ENCODE data around the gene ENC1.

The ENC1 gene

DNA sequence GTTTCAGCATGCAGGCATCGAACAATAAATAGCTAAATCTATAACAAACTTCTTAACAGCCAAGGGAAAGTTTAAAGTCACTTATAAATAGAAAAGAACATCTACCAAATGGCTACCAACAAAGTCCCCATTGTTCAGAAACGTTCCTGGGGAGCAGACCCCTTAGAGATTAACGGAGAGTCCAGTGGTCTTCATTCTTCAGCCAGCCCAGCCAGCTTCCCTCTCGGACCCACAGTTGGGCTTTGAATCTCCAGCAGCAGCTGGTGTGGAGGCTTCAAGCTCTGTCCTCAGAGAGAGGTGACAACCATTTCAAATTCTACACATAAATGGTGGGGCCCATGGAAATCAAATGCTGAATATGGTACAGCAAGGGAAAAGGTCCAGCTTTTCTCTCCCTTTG, 11.2 kb downstream of the ENC1 start:
- no peak for DNase-seq (ENCODE audit: low spot score)
- H2AFZ ChIP-seq (ENCODE audit: low read length): no peak overlapping the region
- peaks cover 10 to 50% of the 10 kb centered on the region in 2 donors for H3K36me3 ChIP-seq (replicated peaks in 1 of 2; ENCODE audit: control insufficient read depth in 2 of 2, insufficient read depth in 2 of 2, low read length in 2 of 2)
- peaks cover 26 to 61% of the 10 kb centered on the region in 2 donors for H3K4me1 ChIP-seq (ENCODE audit: control insufficient read depth in 2 of 2, insufficient read depth in 1 of 2, low read depth in 1 of 2, low read length in 2 of 2)
- H3K4me3 ChIP-seq (ENCODE audit: low read length in 2 of 2): no peak overlapping the region
- no peak overlapping the region for H3K4me2 ChIP-seq (ENCODE audit: insufficient read depth, low read length, poor library complexity, severe bottlenecking)
- H4K8ac ChIP-seq (ENCODE audit: low read depth, low read length): no peak overlapping the region
- H3K14ac ChIP-seq (ENCODE audit: low read length): no peak overlapping the region
- no peaks in the 10 kb centered on the region for H3K27me3 ChIP-seq (ENCODE audit: control insufficient read depth in 3 of 3, insufficient read depth in 3 of 3, low read depth in 1 of 3, low read length in 3 of 3)
- H2AK5ac ChIP-seq (ENCODE audit: low read depth, low read length): no peak overlapping the region
- H3K23ac ChIP-seq (ENCODE audit: low read depth, low read length, poor library complexity): no peak overlapping the region
- no peak overlapping the region for H2BK15ac ChIP-seq (ENCODE audit: low read length)
- peak overlapping the region; percentile 54 for H3K27ac ChIP-seq (replicated peaks; ENCODE audit: low read length)
- peaks cover 0 to 4% of the 10 kb centered on the region in 2 donors for H3K9me3 ChIP-seq (replicated peaks in 1 of 2; ENCODE audit: control insufficient read depth in 2 of 2, insufficient read depth in 1 of 2, low read depth in 1 of 2, low read length in 2 of 2)
- no peak overlapping the region for H2BK12ac ChIP-seq (ENCODE audit: low read length)
- no peak overlapping the region for H3K4ac ChIP-seq (ENCODE audit: low read length)
- no peak overlapping the region for H2BK5ac ChIP-seq (ENCODE audit: low read length)
- H3K79me1 ChIP-seq (ENCODE audit: low read depth, low read length): no peaks in the 10 kb centered on the region
- H3K9ac ChIP-seq (ENCODE audit: low read depth, low read length, poor library complexity): no peak overlapping the region
- no peak overlapping the region for H3K18ac ChIP-seq (ENCODE audit: low read length)
- H2BK120ac ChIP-seq (ENCODE audit: low read depth, low read length): no peak overlapping the region
- no peak overlapping the region for H4K91ac ChIP-seq (ENCODE audit: low read depth, low read length, poor library complexity)
- no CpG with 5 or more reads among the region's 4 CpGs for WGBS, 2 donors (ENCODE audit: extremely low coverage in 2 of 2, insufficient read length in 2 of 2, insufficient replicate concordance in 1 of 2)

DNA sequence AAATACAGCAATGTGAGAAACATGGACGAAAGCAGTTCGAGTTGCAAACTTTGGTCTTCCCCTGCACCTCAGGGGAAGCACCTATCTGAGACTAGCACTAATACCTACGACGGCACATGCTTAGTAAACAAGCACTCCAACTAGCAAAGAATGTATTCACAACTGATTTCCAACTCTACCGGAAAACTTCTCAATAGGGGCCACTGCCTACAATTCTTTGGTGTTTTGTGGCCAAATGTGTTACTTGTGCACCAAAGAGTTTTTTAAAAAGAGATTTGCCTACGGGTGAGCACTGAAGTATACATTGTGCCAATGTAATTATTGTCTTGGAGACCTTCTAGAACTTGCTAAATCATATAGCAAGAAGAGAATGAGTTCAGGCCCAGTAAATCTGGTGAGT, 12.2 kb downstream of the ENC1 start:
- Histone ChIP-seq H3K79me1 (ENCODE audit: low read depth, low read length) (no peaks in the 10 kb centered on the region), H3K4me3 (ENCODE audit: low read length in 2 of 2) (no peak overlapping the region), H2AK5ac (ENCODE audit: low read depth, low read length) (no peak overlapping the region), H3K9ac (ENCODE audit: low read depth, low read length, poor library complexity) (no peak overlapping the region), H3K14ac (ENCODE audit: low read length) (no peak overlapping the region), H3K4ac (ENCODE audit: low read length) (no peak overlapping the region), H3K27me3 (ENCODE audit: control insufficient read depth in 3 of 3, insufficient read depth in 3 of 3, low read depth in 1 of 3, low read length in 3 of 3) (no peaks in the 10 kb centered on the region), H3K36me3 (replicated peaks in 1 of 2; ENCODE audit: control insufficient read depth in 2 of 2, insufficient read depth in 2 of 2, low read length in 2 of 2) (peaks cover 6 to 43% of the 10 kb centered on the region in 2 donors), H3K18ac (ENCODE audit: low read length) (no peak overlapping the region), H4K91ac (ENCODE audit: low read depth, low read length, poor library complexity) (no peak overlapping the region), H3K4me1 (ENCODE audit: control insufficient read depth in 2 of 2, insufficient read depth in 1 of 2, low read depth in 1 of 2, low read length in 2 of 2) (peaks cover 28 to 68% of the 10 kb centered on the region in 2 donors), H3K4me2 (ENCODE audit: insufficient read depth, low read length, poor library complexity, severe bottlenecking) (no peak overlapping the region), H3K23ac (ENCODE audit: low read depth, low read length, poor library complexity) (no peak overlapping the region), H2AFZ (ENCODE audit: low read length) (no peak overlapping the region), H2BK15ac (ENCODE audit: low read length) (no peak overlapping the region), H4K8ac (ENCODE audit: low read depth, low read length) (no peak overlapping the region), H2BK120ac (ENCODE audit: low read depth, low read length) (no peak overlapping the region), H2BK12ac (ENCODE audit: low read length) (no peak overlapping the region), H3K9me3 (replicated peaks in 1 of 2; ENCODE audit: control insufficient read depth in 2 of 2, insufficient read depth in 1 of 2, low read depth in 1 of 2, low read length in 2 of 2) (peaks cover 0 to 4% of the 10 kb centered on the region in 2 donors), H3K27ac (replicated peaks; ENCODE audit: low read length) (peak overlapping the region; percentile 82), H2BK5ac (ENCODE audit: low read length) (no peak overlapping the region)
- no peak for DNase-seq (ENCODE audit: low spot score)
- no CpG with 5 or more reads among the region's 6 CpGs for WGBS, 2 donors (ENCODE audit: extremely low coverage in 2 of 2, insufficient read length in 2 of 2, insufficient replicate concordance in 1 of 2)

DNA sequence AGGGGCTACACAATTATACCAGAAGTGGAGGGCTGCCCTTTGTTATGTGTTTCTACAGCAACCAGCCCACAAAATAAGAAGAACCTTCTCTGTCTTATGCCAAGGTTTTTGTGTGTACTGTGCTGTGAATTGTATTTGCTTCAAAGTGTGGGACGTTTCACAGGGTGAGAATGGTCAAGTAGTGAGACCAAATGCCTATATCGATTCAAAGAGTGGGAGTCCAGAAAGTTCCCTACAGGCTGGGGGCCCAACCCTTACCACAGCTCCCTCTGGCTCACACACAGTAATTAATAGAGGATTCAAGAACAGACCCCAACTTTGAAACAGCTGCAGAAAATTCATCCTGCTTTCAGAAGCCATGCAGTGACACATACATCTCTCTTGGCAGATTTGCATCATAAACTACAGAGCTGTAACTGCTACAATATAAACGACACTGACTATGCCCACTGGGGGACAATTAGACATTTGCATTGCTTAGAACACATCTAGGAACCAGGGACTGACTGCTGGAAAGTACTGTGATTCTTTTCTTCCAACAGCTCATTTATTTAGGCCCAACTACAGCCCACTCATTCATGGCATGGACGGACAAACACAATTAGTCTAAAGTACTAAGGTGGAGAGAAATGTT, 12.8 kb downstream of the ENC1 start:
- no CpG with 5 or more reads among the region's 4 CpGs for WGBS, 2 donors (ENCODE audit: extremely low coverage in 2 of 2, insufficient read length in 2 of 2, insufficient replicate concordance in 1 of 2)
- Histone ChIP-seq H2BK15ac (ENCODE audit: low read length) (no peak overlapping the region), H3K4me2 (ENCODE audit: insufficient read depth, low read length, poor library complexity, severe bottlenecking) (no peak overlapping the region), H2AK5ac (ENCODE audit: low read depth, low read length) (no peak overlapping the region), H3K27me3 (ENCODE audit: control insufficient read depth in 3 of 3, insufficient read depth in 3 of 3, low read depth in 1 of 3, low read length in 3 of 3) (no peaks in the 10 kb centered on the region), H3K4ac (ENCODE audit: low read length) (no peak overlapping the region), H3K27ac (replicated peaks; ENCODE audit: low read length) (peak overlapping the region; percentile 82), H3K4me3 (ENCODE audit: low read length in 2 of 2) (no peak overlapping the region), H3K18ac (ENCODE audit: low read length) (no peak overlapping the region), H3K79me1 (ENCODE audit: low read depth, low read length) (no peaks in the 10 kb centered on the region), H3K9me3 (replicated peaks in 1 of 2; ENCODE audit: control insufficient read depth in 2 of 2, insufficient read depth in 1 of 2, low read depth in 1 of 2, low read length in 2 of 2) (peaks cover 0 to 4% of the 10 kb centered on the region in 2 donors), H2AFZ (ENCODE audit: low read length) (no peak overlapping the region), H4K91ac (ENCODE audit: low read depth, low read length, poor library complexity) (no peak overlapping the region), H2BK12ac (ENCODE audit: low read length) (no peak overlapping the region), H3K23ac (ENCODE audit: low read depth, low read length, poor library complexity) (no peak overlapping the region), H4K8ac (ENCODE audit: low read depth, low read length) (no peak overlapping the region), H3K4me1 (ENCODE audit: control insufficient read depth in 2 of 2, insufficient read depth in 1 of 2, low read depth in 1 of 2, low read length in 2 of 2) (peaks cover 28 to 71% of the 10 kb centered on the region in 2 donors), H2BK5ac (ENCODE audit: low read length) (no peak overlapping the region), H3K9ac (ENCODE audit: low read depth, low read length, poor library complexity) (no peak overlapping the region), H3K14ac (ENCODE audit: low read length) (no peak overlapping the region), H2BK120ac (ENCODE audit: low read depth, low read length) (no peak overlapping the region), H3K36me3 (replicated peaks in 1 of 2; ENCODE audit: control insufficient read depth in 2 of 2, insufficient read depth in 2 of 2, low read length in 2 of 2) (peaks cover 3 to 37% of the 10 kb centered on the region in 2 donors)
- no peak for DNase-seq (ENCODE audit: low spot score)

DNA sequence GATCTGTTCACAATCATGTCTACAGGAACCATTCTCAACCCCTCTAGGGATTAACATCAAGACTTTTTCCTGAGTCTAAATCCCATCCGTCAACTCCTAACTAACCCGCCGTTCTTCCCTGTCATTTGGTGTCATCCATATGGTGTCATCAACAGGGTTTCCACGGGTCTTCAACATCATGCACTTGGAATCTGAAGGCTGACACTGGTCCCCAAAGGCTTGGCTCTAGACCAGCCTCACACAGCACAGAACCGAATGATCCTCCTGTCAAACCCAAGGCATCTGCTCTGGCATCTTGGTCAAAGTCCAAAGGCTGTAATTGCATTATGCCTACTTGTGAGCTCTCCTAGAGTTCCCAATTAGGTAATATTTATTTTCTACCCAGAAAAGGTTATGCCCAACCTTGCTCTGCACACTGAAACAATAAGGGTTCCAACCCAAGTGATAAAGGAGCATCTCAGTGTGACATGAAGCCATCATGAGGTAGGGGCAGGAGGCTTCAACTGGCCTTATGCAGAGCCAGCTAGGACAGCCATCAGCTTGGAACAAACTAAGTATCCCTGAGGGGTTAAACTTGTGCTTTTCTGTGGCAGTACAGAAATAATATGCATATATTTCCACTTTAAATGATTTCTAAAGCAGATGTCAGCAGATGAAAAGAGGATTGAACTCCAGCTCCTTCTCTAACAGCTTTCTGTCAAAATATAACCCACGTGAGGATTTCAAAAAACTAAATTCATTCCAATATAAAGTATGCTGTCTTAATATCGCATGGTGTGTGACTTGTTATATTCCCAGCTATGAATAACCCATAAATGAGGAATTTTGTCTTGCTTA, 13.9 kb downstream of the ENC1 start:
- H3K18ac ChIP-seq (ENCODE audit: low read length): no peak overlapping the region
- H4K8ac ChIP-seq (ENCODE audit: low read depth, low read length): no peak overlapping the region
- no peak overlapping the region for H2BK12ac ChIP-seq (ENCODE audit: low read length)
- no CpG with 5 or more reads among the region's 7 CpGs for WGBS, 2 donors (ENCODE audit: extremely low coverage in 2 of 2, insufficient read length in 2 of 2, insufficient replicate concordance in 1 of 2)
- H3K4me2 ChIP-seq (ENCODE audit: insufficient read depth, low read length, poor library complexity, severe bottlenecking): no peak overlapping the region
- no peak overlapping the region for H2AFZ ChIP-seq (ENCODE audit: low read length)
- no peak overlapping the region for H3K14ac ChIP-seq (ENCODE audit: low read length)
- H3K9me3 ChIP-seq (replicated peaks in 1 of 2; ENCODE audit: control insufficient read depth in 2 of 2, insufficient read depth in 1 of 2, low read depth in 1 of 2, low read length in 2 of 2): peaks cover 0 to 4% of the 10 kb centered on the region in 2 donors
- H3K27me3 ChIP-seq (ENCODE audit: control insufficient read depth in 3 of 3, insufficient read depth in 3 of 3, low read depth in 1 of 3, low read length in 3 of 3): no peaks in the 10 kb centered on the region
- H3K27ac ChIP-seq (replicated peaks; ENCODE audit: low read length): peak overlapping the region; percentile 25
- H3K23ac ChIP-seq (ENCODE audit: low read depth, low read length, poor library complexity): no peak overlapping the region
- H2BK120ac ChIP-seq (ENCODE audit: low read depth, low read length): no peak overlapping the region
- H3K4me3 ChIP-seq (ENCODE audit: low read length in 2 of 2): no peak overlapping the region
- H2AK5ac ChIP-seq (ENCODE audit: low read depth, low read length): no peak overlapping the region
- no peak overlapping the region for H2BK5ac ChIP-seq (ENCODE audit: low read length)
- H3K4ac ChIP-seq (ENCODE audit: low read length): no peak overlapping the region
- H2BK15ac ChIP-seq (ENCODE audit: low read length): no peak overlapping the region
- no peak overlapping the region for H3K9ac ChIP-seq (ENCODE audit: low read depth, low read length, poor library complexity)
- H3K4me1 ChIP-seq (ENCODE audit: control insufficient read depth in 2 of 2, insufficient read depth in 1 of 2, low read depth in 1 of 2, low read length in 2 of 2): peaks cover 30 to 75% of the 10 kb centered on the region in 2 donors
- no peak overlapping the region for H4K91ac ChIP-seq (ENCODE audit: low read depth, low read length, poor library complexity)
- DNase-seq (ENCODE audit: low spot score): no peak
- H3K36me3 ChIP-seq (replicated peaks in 1 of 2; ENCODE audit: control insufficient read depth in 2 of 2, insufficient read depth in 2 of 2, low read length in 2 of 2): peaks cover 0 to 26% of the 10 kb centered on the region in 2 donors
- H3K79me1 ChIP-seq (ENCODE audit: low read depth, low read length): no peaks in the 10 kb centered on the region
